ENCODE measurements around the gene SH3GL1. TPM values are rescaled to one million over a fixed set of nuclear protein-coding genes. Genes with fewer than 3 reads are reported as not detected.

SH3GL1 gene
- total RNA-seq, 1 donor from 2014 or later: 101 TPM

DNA sequence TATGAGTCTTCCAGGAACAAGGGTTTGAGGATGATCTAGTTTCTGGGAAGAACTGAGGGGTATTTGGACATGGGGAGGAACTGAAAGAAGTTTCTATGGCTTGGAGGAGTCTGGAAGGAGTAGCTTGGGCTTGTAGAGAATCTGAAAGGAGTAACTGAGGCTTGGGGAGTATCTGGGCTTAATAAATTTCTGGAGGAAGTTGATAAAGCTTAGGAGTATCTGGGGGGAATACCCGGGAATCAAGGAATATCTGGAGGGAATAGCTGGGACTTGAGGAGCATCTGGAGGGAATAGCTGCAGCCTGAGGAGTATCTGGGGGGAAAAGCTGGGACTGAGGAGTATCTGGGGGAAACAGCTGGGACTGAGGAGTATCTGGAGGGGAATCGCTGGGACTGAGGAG lies 79.9 kb downstream of the SH3GL1 start:
- peaks cover 2% of the 10 kb centered on the region for H3K27me3 Mint-ChIP-seq (ENCODE audit: low read depth, unreplicated experiment)
- Histone ChIP-seq H3K36me3 (ENCODE audit: insufficient read depth, low read length) (no peaks in the 10 kb centered on the region), H3K4me2 (ENCODE audit: low read length) (no peak overlapping the region), H4K20me1 (ENCODE audit: insufficient read depth, low read length) (no peaks in the 10 kb centered on the region), H3K27me3 (ENCODE audit: insufficient read depth, low read length) (no peaks in the 10 kb centered on the region), H2AFZ (ENCODE audit: low read depth, low read length) (no peak overlapping the region), H3K4me3 (ENCODE audit: insufficient read depth, low read depth, low read length) (no peak overlapping the region), H3K27ac (ENCODE audit: low read depth, low read length) (no peak overlapping the region), H3K4me1 (ENCODE audit: insufficient read depth, low read length) (no peaks in the 10 kb centered on the region), H3K9ac (ENCODE audit: low read length) (no peak overlapping the region), H3K9me3 (ENCODE audit: insufficient read depth, low read depth, low read length) (no peaks in the 10 kb centered on the region), H3K79me2 (ENCODE audit: insufficient read depth, low read length) (no peaks in the 10 kb centered on the region)
- DNase-seq (ENCODE audit: low read depth) (no peak), FAIRE-seq (no peak)
- H3K36me3 Mint-ChIP-seq (ENCODE audit: low read depth, unreplicated experiment): peaks cover 24% of the 10 kb centered on the region
- no peak for TF ChIP-seq EZH2 (IDR thresholded peaks at IDR 0.05; ENCODE audit: insufficient read depth, low read length)
- TF ChIP-seq, protein P1, sequence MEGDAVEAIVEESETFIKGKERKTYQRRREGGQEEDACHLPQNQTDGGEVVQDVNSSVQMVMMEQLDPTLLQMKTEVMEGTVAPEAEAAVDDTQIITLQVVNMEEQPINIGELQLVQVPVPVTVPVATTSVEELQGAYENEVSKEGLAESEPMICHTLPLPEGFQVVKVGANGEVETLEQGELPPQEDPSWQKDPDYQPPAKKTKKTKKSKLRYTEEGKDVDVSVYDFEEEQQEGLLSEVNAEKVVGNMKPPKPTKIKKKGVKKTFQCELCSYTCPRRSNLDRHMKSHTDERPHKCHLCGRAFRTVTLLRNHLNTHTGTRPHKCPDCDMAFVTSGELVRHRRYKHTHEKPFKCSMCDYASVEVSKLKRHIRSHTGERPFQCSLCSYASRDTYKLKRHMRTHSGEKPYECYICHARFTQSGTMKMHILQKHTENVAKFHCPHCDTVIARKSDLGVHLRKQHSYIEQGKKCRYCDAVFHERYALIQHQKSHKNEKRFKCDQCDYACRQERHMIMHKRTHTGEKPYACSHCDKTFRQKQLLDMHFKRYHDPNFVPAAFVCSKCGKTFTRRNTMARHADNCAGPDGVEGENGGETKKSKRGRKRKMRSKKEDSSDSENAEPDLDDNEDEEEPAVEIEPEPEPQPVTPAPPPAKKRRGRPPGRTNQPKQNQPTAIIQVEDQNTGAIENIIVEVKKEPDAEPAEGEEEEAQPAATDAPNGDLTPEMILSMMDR (IDR thresholded peaks at IDR 0.05; ENCODE audit: insufficient read depth, low read depth, low read length): no peak
- H3K27ac Mint-ChIP-seq (ENCODE audit: unreplicated experiment): no peak overlapping the region
- peaks cover 19% of the 10 kb centered on the region for H3K9me3 Mint-ChIP-seq (ENCODE audit: unreplicated experiment)
- no peak overlapping the region for H3K4me3 Mint-ChIP-seq (ENCODE audit: unreplicated experiment)
- H3K4me1 Mint-ChIP-seq (ENCODE audit: low read depth, unreplicated experiment): no peaks in the 10 kb centered on the region

DNA sequence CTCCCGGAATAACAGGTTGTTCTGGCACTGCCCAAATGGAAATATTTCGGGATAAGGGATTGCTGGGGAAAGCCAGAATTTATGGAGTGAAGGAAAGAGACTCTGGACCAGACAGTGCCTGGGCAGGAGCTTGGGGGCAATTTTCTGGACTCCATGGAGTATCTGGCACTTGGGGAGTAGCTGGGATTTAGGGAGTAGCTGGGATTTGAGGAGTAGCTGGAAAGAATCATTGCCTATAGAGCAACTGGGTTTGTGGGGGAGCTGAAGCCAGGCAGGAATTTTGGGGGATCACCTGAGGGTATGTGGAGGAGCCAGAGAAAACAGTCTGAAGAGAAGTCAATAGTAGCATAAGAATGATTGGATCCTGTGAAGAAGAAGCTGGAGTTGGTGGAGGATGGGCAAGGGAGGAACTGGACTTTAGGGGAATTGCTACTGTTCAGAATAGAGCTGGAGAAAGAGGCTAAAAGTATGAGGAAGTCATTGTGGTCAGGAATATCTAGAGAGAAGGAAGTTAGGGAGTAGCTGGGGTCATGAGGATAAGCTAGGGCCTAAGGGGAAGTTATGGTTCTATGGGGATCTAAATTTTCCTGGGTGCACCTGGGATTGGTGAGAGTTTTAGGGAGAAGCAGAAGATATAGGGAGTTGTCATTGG lies 81.2 kb downstream of the SH3GL1 start:
- no peak overlapping the region for H2AFZ ChIP-seq (ENCODE audit: low read depth, low read length)
- no peak for TF ChIP-seq EZH2 (IDR thresholded peaks at IDR 0.05; ENCODE audit: insufficient read depth, low read length)
- TF ChIP-seq, protein P1 (IDR thresholded peaks at IDR 0.05; ENCODE audit: insufficient read depth, low read depth, low read length): no peak
- no peaks in the 10 kb centered on the region for H3K9me3 ChIP-seq (ENCODE audit: insufficient read depth, low read depth, low read length)
- no peaks in the 10 kb centered on the region for H3K27me3 ChIP-seq (ENCODE audit: insufficient read depth, low read length)
- no peaks in the 10 kb centered on the region for H3K4me1 ChIP-seq (ENCODE audit: insufficient read depth, low read length)
- no peaks in the 10 kb centered on the region for H4K20me1 ChIP-seq (ENCODE audit: insufficient read depth, low read length)
- Mint-ChIP-seq H3K27ac (ENCODE audit: unreplicated experiment) (no peak overlapping the region), H3K27me3 (ENCODE audit: low read depth, unreplicated experiment) (peaks cover 2% of the 10 kb centered on the region), H3K9me3 (ENCODE audit: unreplicated experiment) (peaks cover 19% of the 10 kb centered on the region), H3K36me3 (ENCODE audit: low read depth, unreplicated experiment) (peaks cover 26% of the 10 kb centered on the region), H3K4me3 (ENCODE audit: unreplicated experiment) (no peak overlapping the region), H3K4me1 (ENCODE audit: low read depth, unreplicated experiment) (no peaks in the 10 kb centered on the region)
- no peak overlapping the region for H3K9ac ChIP-seq (ENCODE audit: low read length)
- FAIRE-seq (no peak), DNase-seq (ENCODE audit: low read depth) (no peak)
- no peaks in the 10 kb centered on the region for H3K79me2 ChIP-seq (ENCODE audit: insufficient read depth, low read length)
- H3K4me3 ChIP-seq (ENCODE audit: insufficient read depth, low read depth, low read length): no peak overlapping the region
- no peak overlapping the region for H3K27ac ChIP-seq (ENCODE audit: low read depth, low read length)
- no peak overlapping the region for H3K4me2 ChIP-seq (ENCODE audit: low read length)
- H3K36me3 ChIP-seq (ENCODE audit: insufficient read depth, low read length): no peaks in the 10 kb centered on the region

DNA sequence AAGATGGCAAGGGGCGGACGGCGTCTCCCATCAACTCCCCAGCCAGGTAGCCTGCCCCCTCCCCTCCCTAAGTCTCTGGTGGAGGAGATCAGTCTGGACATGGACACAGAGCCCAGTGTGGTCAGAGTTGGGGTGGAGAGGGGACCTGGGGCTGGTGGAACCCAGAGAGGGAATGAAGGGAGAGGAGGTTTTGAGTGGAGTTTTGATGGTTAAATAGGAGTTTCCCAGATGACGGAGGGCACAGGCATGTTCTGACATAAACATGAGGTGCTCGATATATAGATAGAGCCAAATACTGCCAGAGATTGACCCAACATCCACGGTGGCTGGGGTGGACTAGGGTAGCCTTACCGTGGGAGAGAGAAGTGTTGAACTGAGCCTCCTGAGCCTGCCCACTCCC lies 81.9 kb downstream of the SH3GL1 start:
- Mint-ChIP-seq H3K27me3 (ENCODE audit: low read depth, unreplicated experiment) (peaks cover 2% of the 10 kb centered on the region), H3K27ac (ENCODE audit: unreplicated experiment) (no peak overlapping the region), H3K36me3 (ENCODE audit: low read depth, unreplicated experiment) (peaks cover 26% of the 10 kb centered on the region), H3K4me1 (ENCODE audit: low read depth, unreplicated experiment) (no peaks in the 10 kb centered on the region), H3K9me3 (ENCODE audit: unreplicated experiment) (peaks cover 19% of the 10 kb centered on the region), H3K4me3 (ENCODE audit: unreplicated experiment) (no peak overlapping the region)
- TF ChIP-seq, protein P1 (IDR thresholded peaks at IDR 0.05; ENCODE audit: insufficient read depth, low read depth, low read length): no peak
- TF ChIP-seq EZH2 (IDR thresholded peaks at IDR 0.05; ENCODE audit: insufficient read depth, low read length): no peak
- no peak overlapping the region for H3K4me3 ChIP-seq (ENCODE audit: insufficient read depth, low read depth, low read length)
- H3K27me3 ChIP-seq (ENCODE audit: insufficient read depth, low read length): no peaks in the 10 kb centered on the region
- H3K4me2 ChIP-seq (ENCODE audit: low read length): no peak overlapping the region
- no peak overlapping the region for H3K9ac ChIP-seq (ENCODE audit: low read length)
- DNase-seq (ENCODE audit: low read depth) (no peak), FAIRE-seq (no peak)
- no peaks in the 10 kb centered on the region for H3K9me3 ChIP-seq (ENCODE audit: insufficient read depth, low read depth, low read length)
- no peaks in the 10 kb centered on the region for H3K36me3 ChIP-seq (ENCODE audit: insufficient read depth, low read length)
- no peak overlapping the region for H3K27ac ChIP-seq (ENCODE audit: low read depth, low read length)
- H3K4me1 ChIP-seq (ENCODE audit: insufficient read depth, low read length): no peaks in the 10 kb centered on the region
- no peak overlapping the region for H2AFZ ChIP-seq (ENCODE audit: low read depth, low read length)
- no peaks in the 10 kb centered on the region for H4K20me1 ChIP-seq (ENCODE audit: insufficient read depth, low read length)
- no peaks in the 10 kb centered on the region for H3K79me2 ChIP-seq (ENCODE audit: insufficient read depth, low read length)
